Liver (tissue), 9 donors: ENCODE data around the gene CATSPERZ. TPM values are rescaled to one million over a fixed set of nuclear protein-coding genes. Genes with fewer than 3 reads are reported as not detected.

Experiments
- DNase-seq: peaks from one replicate; pipeline ENCODE4 v3.0.0-alpha.2; 2017; ENCODE audit warnings: low spot score
- H3K27ac ChIP-seq, 2 donors: one replicate each; pipeline ENCODE4 v1.7.0; 2013; ENCODE audit warnings: inconsistent platforms in 2 of 2, low read length in 2 of 2, control low read depth in 1 of 2, low read depth in 1 of 2, mild to moderate bottlenecking in 1 of 2
- H3K27me3 ChIP-seq, 4 donors: one replicate each; pipeline versions ENCODE4 v1.6.1 to v1.7.0; 2013; ENCODE audit warnings: low read length in 3 of 4, inconsistent platforms in 1 of 4, mild to moderate bottlenecking in 1 of 4, moderate library complexity in 1 of 4; ENCODE audit not compliant: control insufficient read depth in 4 of 4, insufficient read depth in 4 of 4
- H3K36me3 ChIP-seq, 4 donors: one replicate each; pipeline versions ENCODE4 v1.6.1 to v1.7.0; 2013; ENCODE audit warnings: low read length in 3 of 4, mild to moderate bottlenecking in 3 of 4, low read depth in 1 of 4, moderate library complexity in 1 of 4; ENCODE audit not compliant: control insufficient read depth in 4 of 4, insufficient read depth in 3 of 4
- H3K4me1 ChIP-seq, 4 donors: one replicate each; pipeline versions ENCODE4 v1.6.1 to v1.7.0; 2013; ENCODE audit warnings: low read length in 3 of 4, mild to moderate bottlenecking in 3 of 4, moderate library complexity in 1 of 4; ENCODE audit not compliant: control insufficient read depth in 4 of 4, insufficient read depth in 4 of 4
- H3K4me3 ChIP-seq, 3 donors: one replicate each; pipeline versions ENCODE4 v1.6.1 to v1.7.0; 2013; ENCODE audit warnings: low read length in 3 of 3, control low read depth in 1 of 3, low read depth in 1 of 3, mild to moderate bottlenecking in 1 of 3
- H3K9ac ChIP-seq, 2 donors: one replicate each; pipeline ENCODE4 v1.7.0; 2013; ENCODE audit warnings: low read length in 2 of 2, mild to moderate bottlenecking in 2 of 2, moderate library complexity in 2 of 2, control low read depth in 1 of 2, low read depth in 1 of 2
- H3K9me3 ChIP-seq, 4 donors: one replicate each; pipeline versions ENCODE4 v1.6.1 to v1.7.0; 2013; ENCODE audit warnings: low read length in 3 of 4; ENCODE audit not compliant: control insufficient read depth in 4 of 4
- ATF3 ChIP-seq: IDR thresholded peaks from 2 replicates; pipeline ENCODE4 v1.6.1; 2016; ENCODE audit warnings: antibody characterized with exemption
- CTCF ChIP-seq: fragments of 150-350 bp; IDR thresholded peaks from 2 replicates; pipeline ENCODE4 v1.5.1; 2017; ENCODE audit warnings: improper control_type of control experiment, low read depth, low read length; ENCODE audit not compliant: missing input control
- FOXA2 ChIP-seq: IDR thresholded peaks from 2 replicates; pipeline ENCODE4 v1.6.1; 2016; ENCODE audit warnings: antibody characterized with exemption
- HNF4A ChIP-seq, 2 donors: conservative IDR thresholded peaks; 2 replicates each; pipeline ENCODE4 v1.6.1; 2016; ENCODE audit warnings: antibody characterized with exemption in 2 of 2, mild to moderate bottlenecking in 2 of 2
- HNF4G ChIP-seq: IDR thresholded peaks from 2 replicates; pipeline ENCODE4 v1.6.1; 2016; ENCODE audit warnings: antibody characterized with exemption
- JUND ChIP-seq, 2 donors: IDR thresholded peaks; 2 replicates each; pipeline ENCODE4 v1.6.1; 2016; ENCODE audit warnings: antibody characterized with exemption in 2 of 2
- MAX ChIP-seq: IDR thresholded peaks from 2 replicates; pipeline ENCODE4 v1.6.1; 2016; ENCODE audit warnings: antibody characterized with exemption
- RAD21 ChIP-seq, 2 donors: IDR thresholded peaks; 2 replicates each; pipeline ENCODE4 v1.6.1; 2016; ENCODE audit warnings: antibody characterized with exemption in 2 of 2, mild to moderate bottlenecking in 2 of 2
- RXRA ChIP-seq, 2 donors: IDR thresholded peaks; 2 replicates each; pipeline ENCODE4 v1.6.1; 2017 to 2018; ENCODE audit warnings: antibody characterized with exemption in 2 of 2, mild to moderate bottlenecking in 1 of 2
- SP1 ChIP-seq: IDR thresholded peaks from 2 replicates; pipeline ENCODE4 v1.6.1; 2018; ENCODE audit warnings: antibody characterized with exemption, mild to moderate bottlenecking
- TAF1 ChIP-seq: conservative IDR thresholded peaks from 2 replicates; pipeline ENCODE4 v1.6.1; 2016; ENCODE audit warnings: antibody characterized with exemption, mild to moderate bottlenecking
- YY1 ChIP-seq: IDR thresholded peaks from 2 replicates; pipeline ENCODE4 v1.6.1; 2016; ENCODE audit warnings: antibody characterized with exemption, mild to moderate bottlenecking
- ZBTB33 ChIP-seq: IDR thresholded peaks from 2 replicates; pipeline ENCODE4 v1.6.1; 2016; ENCODE audit warnings: antibody characterized with exemption
- WGBS: extraction: QIAGEN DNeasy Blood & Tissue Kit; methylation state at CpG from one replicate; pipeline ENCODE4 v1.1.7; 2013; 5-methylcytosine and 5-hydroxymethylcytosine counted together
- polyA plus RNA-seq, 2 donors: library from polyadenylated mRNA; stranded (reverse) in 1 of 2; unstranded in 1 of 2; fragments of 200-250 nt in 1 of 2; fragments of >200 nt in 1 of 2; fragmentation: Nextera tagmentation in 1 of 2; extraction: Ambion mirVana in 1 of 2; gene quantifications; one replicate each; pipeline versions ENCODE4 v1.2.1 to v1.2.3, GENCODE V29; 2013 to 2015
- total RNA-seq, 2 donors: library from RNA; depleted of rRNA; stranded (reverse); fragments of >200 nt; gene quantifications; one replicate each; pipeline ENCODE4 v1.2.3, GENCODE V29; 2014
- donor health status: healthy.
- donor health status: healthy.
- donor health status: healthy.
- donor health status: healthy.
- donor health status: healthy.

The CATSPERZ gene
- total and polyA plus RNA-seq, 4 donors = 0.42 TPM; not detected in 3

- Histone ChIP-seq H3K27ac (no peak overlapping the region), H3K4me3 (no peak overlapping the region), H3K9me3 (no peaks in the 10 kb centered on the region), H3K36me3 (no peaks in the 10 kb centered on the region), H3K9ac (no peak overlapping the region), H3K27me3 (peaks cover 4 to 28% (median 9%) of the 10 kb centered on the region in 4 donors), H3K4me1 (peaks cover 8 to 29% (median 13%) of the 10 kb centered on the region in 4 donors)
- 69% methylated on average over 3 of the region's 3 CpGs for WGBS
- DNase-seq = no peak
- TF ChIP-seq JUND (IDR thresholded peaks at IDR 0.05) = no peak
- TF ChIP-seq CTCF = no peak
- TF ChIP-seq SP1 = no peak
- no peak for TF ChIP-seq RAD21 (IDR thresholded peaks at IDR 0.05)
- no peak for TF ChIP-seq HNF4G
- no peak for TF ChIP-seq TAF1
- TF ChIP-seq YY1 = no peak
- TF ChIP-seq HNF4A (conservative IDR thresholded peaks at IDR 0.05) = no peak
Observed at GRCh38 chr11:64294774-64295173, 5.4 kb upstream of the CATSPERZ start.

- no peak for DNase-seq
- Histone ChIP-seq H3K27ac (no peak overlapping the region), H3K4me1 (peaks cover 17 to 39% (median 19%) of the 10 kb centered on the region in 4 donors), H3K36me3 (no peaks in the 10 kb centered on the region), H3K27me3 (peaks cover 4 to 27% (median 9%) of the 10 kb centered on the region in 4 donors), H3K9ac (no peak overlapping the region), H3K4me3 (no peak overlapping the region), H3K9me3 (no peaks in the 10 kb centered on the region)
- 89% methylated on average over 4 of the region's 4 CpGs for WGBS
- no peak for TF ChIP-seq FOXA2
- TF ChIP-seq JUND (IDR thresholded peaks at IDR 0.05) = no peak
- TF ChIP-seq CTCF = no peak
- TF ChIP-seq MAX = no peak
- TF ChIP-seq HNF4G = no peak
- no peak for TF ChIP-seq SP1
- TF ChIP-seq RXRA (IDR thresholded peaks at IDR 0.05) = no peak
- no peak for TF ChIP-seq ZBTB33
- TF ChIP-seq YY1 = no peak
- no peak for TF ChIP-seq ATF3
Observed at GRCh38 chr11:64295760-64296159, 4.4 kb upstream of the CATSPERZ start.
